Epidermal melanocyte (primary cell): ENCODE measurements around the gene USP49.

Source experiments
- DNase-seq: peaks from one replicate; pipeline ENCODE4 v3.0.0; 2011; ENCODE audit warnings: low spot score; ENCODE audit not compliant: insufficient read length

USP49 gene

GRCh38 chr6:41759106-41759904, 135.9 kb downstream of the USP49 start:
- no peak for DNase-seq

GRCh38 chr6:41758641-41759035, 136.5 kb downstream of the USP49 start:
- no peak for DNase-seq

- no peak for DNase-seq
Measured at GRCh38 chr6:41757931-41758640, 137.1 kb downstream of the USP49 start.

GRCh38 chr6:41757271-41757670, 137.9 kb downstream of the USP49 start:
- DNase-seq = no peak

GRCh38 chr6:41756354-41756753, 138.8 kb downstream of the USP49 start:
- DNase-seq = no peak

- no peak for DNase-seq
Measured at GRCh38 chr6:41755895-41756294, 139.3 kb downstream of the USP49 start.

GRCh38 chr6:41750374-41750773, 144.8 kb downstream of the USP49 start:
- no peak for DNase-seq

GRCh38 chr6:41748542-41748941, 146.6 kb downstream of the USP49 start:
- DNase-seq = no peak

GRCh38 chr6:41748102-41748477, 147.1 kb downstream of the USP49 start:
- no peak for DNase-seq

- DNase-seq = no peak
Measured at GRCh38 chr6:41747256-41748101, 147.7 kb downstream of the USP49 start, which contains the start of gene PGC. PGC (minus strand) TSS chr6:41747397; CDS start chr6:41747334, 63 bp downstream.

- DNase-seq = no peak
Measured at GRCh38 chr6:41746107-41746506, 149.1 kb downstream of the USP49 start.

- DNase-seq = no peak
Measured at GRCh38 chr6:41744236-41744787, 150.9 kb downstream of the USP49 start.

GRCh38 chr6:41743406-41744235, 151.6 kb downstream of the USP49 start:
- no peak for DNase-seq

GRCh38 chr6:41741625-41742490, 153.3 kb downstream of the USP49 start:
- no peak for DNase-seq

- DNase-seq = no peak
Measured at GRCh38 chr6:41740366-41741162, 154.6 kb downstream of the USP49 start.
